Measurements from ENCODE around the gene C3orf20. TPM values are rescaled to one million over a fixed set of nuclear protein-coding genes. Genes with fewer than 3 reads are reported as not detected.

Gene C3orf20
- total RNA-seq, 4 donors from 2014 or later = not detected

DNA sequence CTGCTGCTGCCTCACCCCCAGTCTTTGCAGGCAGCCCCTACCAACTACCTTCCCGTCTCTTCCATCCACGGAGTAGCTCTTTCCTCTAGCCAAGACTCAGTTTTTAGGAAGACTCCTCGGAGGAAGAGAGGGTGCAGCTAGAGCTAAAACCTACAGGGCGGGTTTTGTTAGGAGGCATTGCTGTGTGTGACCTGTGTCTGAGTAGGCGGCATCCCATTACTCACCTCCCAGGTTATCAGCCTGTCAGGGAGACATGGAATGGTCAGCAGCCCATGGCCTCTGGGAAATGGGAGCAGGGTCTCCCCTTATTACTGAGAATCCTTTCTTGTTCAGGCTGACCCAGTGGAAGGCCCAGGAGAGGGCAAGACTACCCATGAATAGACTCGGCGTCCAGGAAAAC lies 100.1 kb downstream of the C3orf20 start:
- Histone ChIP-seq H3K27ac (no peak overlapping the region), H3K4me3 (no peak overlapping the region), H3K4me1 (no peaks in the 10 kb centered on the region), H3K27me3 (no peaks in the 10 kb centered on the region), H3K36me3 (no peaks in the 10 kb centered on the region), H3K9me3 (peaks cover 0 to 12% (median 2%) of the 10 kb centered on the region in 4 donors)
- WGBS, 2 donors = 83 to 86% methylated on average over 7 of the region's 7 CpGs
- no peak for DNase-seq (ENCODE audit: low spot score in 2 of 2)
- TF ChIP-seq POLR2A (IDR thresholded peaks at IDR 0.05) (no peak), EP300 (IDR thresholded peaks at IDR 0.05) (no peak)
- TF ChIP-seq, protein P1, sequence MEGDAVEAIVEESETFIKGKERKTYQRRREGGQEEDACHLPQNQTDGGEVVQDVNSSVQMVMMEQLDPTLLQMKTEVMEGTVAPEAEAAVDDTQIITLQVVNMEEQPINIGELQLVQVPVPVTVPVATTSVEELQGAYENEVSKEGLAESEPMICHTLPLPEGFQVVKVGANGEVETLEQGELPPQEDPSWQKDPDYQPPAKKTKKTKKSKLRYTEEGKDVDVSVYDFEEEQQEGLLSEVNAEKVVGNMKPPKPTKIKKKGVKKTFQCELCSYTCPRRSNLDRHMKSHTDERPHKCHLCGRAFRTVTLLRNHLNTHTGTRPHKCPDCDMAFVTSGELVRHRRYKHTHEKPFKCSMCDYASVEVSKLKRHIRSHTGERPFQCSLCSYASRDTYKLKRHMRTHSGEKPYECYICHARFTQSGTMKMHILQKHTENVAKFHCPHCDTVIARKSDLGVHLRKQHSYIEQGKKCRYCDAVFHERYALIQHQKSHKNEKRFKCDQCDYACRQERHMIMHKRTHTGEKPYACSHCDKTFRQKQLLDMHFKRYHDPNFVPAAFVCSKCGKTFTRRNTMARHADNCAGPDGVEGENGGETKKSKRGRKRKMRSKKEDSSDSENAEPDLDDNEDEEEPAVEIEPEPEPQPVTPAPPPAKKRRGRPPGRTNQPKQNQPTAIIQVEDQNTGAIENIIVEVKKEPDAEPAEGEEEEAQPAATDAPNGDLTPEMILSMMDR (IDR thresholded peaks at IDR 0.05) = no peak

DNA sequence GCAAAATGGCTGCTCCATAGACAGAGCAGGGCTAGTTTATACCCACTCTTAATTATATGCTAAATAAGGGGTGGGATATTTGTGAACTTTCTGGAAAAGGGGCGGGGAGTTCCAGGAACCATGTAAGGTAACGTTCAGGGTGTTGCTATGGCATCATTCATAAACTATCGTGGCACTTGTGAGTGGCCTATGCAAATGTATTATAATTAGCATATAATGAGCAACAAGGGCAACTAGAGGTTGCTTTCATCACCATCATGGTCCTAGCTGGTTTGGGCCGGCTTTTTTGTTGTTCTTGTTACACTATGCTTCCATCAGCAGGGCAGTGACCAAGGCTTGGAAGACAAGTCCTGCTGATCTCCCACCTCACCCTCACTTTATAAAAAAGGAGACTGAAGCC lies 100.6 kb downstream of the C3orf20 start:
- no peak for DNase-seq (ENCODE audit: low spot score in 2 of 2)
- H3K4me1 ChIP-seq = no peaks in the 10 kb centered on the region
- 81 to 87% methylated on average over 4 of the region's 4 CpGs for WGBS, 2 donors
- no peak overlapping the region for H3K4me3 ChIP-seq
- TF ChIP-seq, protein P1 (IDR thresholded peaks at IDR 0.05) = no peak
- TF ChIP-seq EP300 (IDR thresholded peaks at IDR 0.05) (no peak), POLR2A (IDR thresholded peaks at IDR 0.05) (no peak)
- H3K27ac ChIP-seq = no peak overlapping the region
- H3K36me3 ChIP-seq = no peaks in the 10 kb centered on the region
- peaks cover 0 to 12% (median 2%) of the 10 kb centered on the region in 4 donors for H3K9me3 ChIP-seq
- no peaks in the 10 kb centered on the region for H3K27me3 ChIP-seq

DNA sequence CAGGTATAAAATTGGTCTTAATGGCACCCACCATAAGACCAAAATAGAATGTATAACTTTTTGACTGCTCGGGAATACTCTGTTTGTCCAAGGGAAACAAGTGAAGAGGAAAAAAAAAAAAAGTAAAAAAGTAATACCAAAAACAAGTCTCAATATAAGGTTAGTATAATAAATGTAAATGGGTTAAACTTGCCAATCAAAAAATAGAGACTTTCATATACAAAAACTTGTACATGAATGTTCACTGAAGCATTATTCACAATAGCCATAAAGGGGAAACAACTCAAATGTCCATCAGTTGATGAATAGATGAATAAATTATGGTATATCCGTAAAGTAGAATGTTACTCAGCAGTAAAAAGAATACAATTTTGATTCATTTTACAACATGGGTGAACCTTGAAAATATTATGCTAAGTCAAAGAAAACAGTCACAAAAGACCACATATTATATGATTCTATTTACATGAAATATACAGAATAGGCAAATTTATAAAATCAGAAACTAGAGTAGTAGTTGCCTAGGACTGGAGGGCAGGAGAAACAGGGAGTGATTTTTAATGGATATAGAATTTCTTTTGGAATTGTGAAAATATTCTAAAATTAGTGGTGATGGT lies 104.2 kb downstream of the C3orf20 start:
- peaks cover 0 to 12% (median 2%) of the 10 kb centered on the region in 4 donors for H3K9me3 ChIP-seq
- no peak overlapping the region for H3K4me3 ChIP-seq
- H3K27me3 ChIP-seq = no peaks in the 10 kb centered on the region
- no peaks in the 10 kb centered on the region for H3K4me1 ChIP-seq
- H3K36me3 ChIP-seq = no peaks in the 10 kb centered on the region
- WGBS, 2 donors = 95 to 98% methylated on average over 2 of the region's 2 CpGs
- no peak overlapping the region for H3K27ac ChIP-seq
- TF ChIP-seq POLR2A (IDR thresholded peaks at IDR 0.05) = no peak
- no peak for TF ChIP-seq EP300 (IDR thresholded peaks at IDR 0.05)
- TF ChIP-seq, protein P1 (IDR thresholded peaks at IDR 0.05) = no peak
- DNase-seq (ENCODE audit: low spot score in 2 of 2) = no peak

DNA sequence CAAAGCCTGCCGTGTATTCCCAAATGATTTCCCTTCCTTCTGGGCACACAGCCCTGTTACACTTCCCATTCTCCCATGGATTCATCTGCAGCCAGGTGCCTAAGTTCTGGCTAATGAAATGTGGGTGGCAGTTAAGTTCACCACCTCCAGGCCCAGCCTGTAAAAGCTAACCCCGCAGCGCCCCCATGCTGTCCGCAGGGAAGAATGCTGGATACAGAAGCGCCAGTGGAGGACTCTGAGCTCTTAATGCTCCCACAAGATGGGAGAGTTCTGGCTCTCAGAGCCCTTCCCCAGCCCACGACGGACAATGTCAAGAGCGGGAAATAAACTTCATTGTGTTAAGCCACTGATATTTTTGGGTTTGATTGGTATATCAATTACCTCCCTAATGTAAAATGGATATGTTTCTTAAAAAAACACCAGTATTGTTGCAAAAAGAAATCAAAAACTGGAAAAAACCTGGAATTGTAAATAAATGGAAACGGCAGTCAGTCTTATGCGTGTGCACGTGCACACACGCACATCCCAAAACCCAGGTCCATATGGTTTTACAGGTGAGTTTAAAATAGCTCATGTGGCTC lies 106.1 kb downstream of the C3orf20 start:
- WGBS, 2 donors = 30 to 36% methylated on average over 12 of the region's 12 CpGs
- H3K27ac ChIP-seq = no peak overlapping the region
- TF ChIP-seq EP300 (IDR thresholded peaks at IDR 0.05) = no peak
- TF ChIP-seq, protein P1 (IDR thresholded peaks at IDR 0.05) = peak in 4 of 5 experiments; percentile 11 to 31 (median 17)
- no peak for TF ChIP-seq POLR2A (IDR thresholded peaks at IDR 0.05)
- DNase-seq (ENCODE audit: low spot score in 2 of 2) = no peak
- H3K9me3 ChIP-seq = peaks cover 0 to 12% (median 2%) of the 10 kb centered on the region in 4 donors
- H3K27me3 ChIP-seq = no peaks in the 10 kb centered on the region
- no peaks in the 10 kb centered on the region for H3K36me3 ChIP-seq
- H3K4me1 ChIP-seq = no peaks in the 10 kb centered on the region
- H3K4me3 ChIP-seq = no peak overlapping the region

DNA sequence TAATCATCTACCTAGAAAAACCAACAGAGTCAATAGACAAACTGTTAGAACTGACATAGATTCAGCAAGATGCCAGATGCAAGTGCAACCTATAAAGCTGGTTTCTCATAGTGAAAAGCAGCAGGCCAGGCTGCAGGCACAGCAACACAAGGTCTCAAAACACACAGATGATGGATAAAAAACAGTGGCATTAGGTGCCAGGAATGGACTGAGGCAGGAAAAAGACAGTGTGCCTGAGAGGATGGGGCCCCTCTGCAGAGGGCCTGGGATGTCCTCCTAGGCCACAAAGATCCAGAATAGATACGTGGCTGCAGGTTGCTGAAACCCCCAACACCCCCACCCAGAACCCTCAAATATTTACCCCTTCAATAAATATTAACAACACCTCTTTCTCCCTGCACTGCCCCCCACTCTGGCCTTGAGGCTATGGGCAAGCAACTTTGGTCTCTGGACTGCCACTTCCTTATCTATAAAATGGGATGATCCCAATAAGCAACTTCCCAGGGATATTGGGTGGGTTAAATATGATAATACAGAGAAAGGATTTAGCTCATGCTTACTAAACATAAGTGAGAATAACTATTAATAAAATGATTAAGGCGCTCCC lies 108.6 kb downstream of the C3orf20 start:
- peaks cover 0 to 11% (median 2%) of the 10 kb centered on the region in 4 donors for H3K9me3 ChIP-seq
- H3K27ac ChIP-seq = no peak overlapping the region
- no peak for DNase-seq (ENCODE audit: low spot score in 2 of 2)
- no peaks in the 10 kb centered on the region for H3K36me3 ChIP-seq
- 73 to 83% methylated on average over 2 of the region's 2 CpGs for WGBS, 2 donors
- TF ChIP-seq POLR2A (IDR thresholded peaks at IDR 0.05) (no peak), EP300 (IDR thresholded peaks at IDR 0.05) (no peak)
- TF ChIP-seq, protein P1 (IDR thresholded peaks at IDR 0.05) = no peak
- no peaks in the 10 kb centered on the region for H3K27me3 ChIP-seq
- H3K4me3 ChIP-seq = no peak overlapping the region
- no peaks in the 10 kb centered on the region for H3K4me1 ChIP-seq

Measured in tibial nerve (tissue), 4 donors.